Endothelial cell of umbilical vein (primary cell): ENCODE data around the gene BRSK1. TPM values are rescaled to one million over a fixed set of nuclear protein-coding genes. Genes with fewer than 3 reads are reported as not detected.
A peak's percentile ranks its signal among the peaks of the same experiment; 100 is the strongest.

Source experiments
- BruUV-seq: library from RNA; stranded (reverse); fragments of 400-500 nt; replicated peaks from 2 replicates; lab custom pipeline; 2021; lab: Mats Ljungman, UMichigan
- CTCF ChIA-PET: fragments of 300-600, 350-600 bp; sonication (Branson Sonifier 250); formaldehyde crosslinking; loops from one replicate; lab custom pipeline; 2021; ENCODE audit warnings: antibody characterized with exemption, inconsistent platforms; lab: Charles Lee
- POLR2A ChIA-PET: fragments of 300-600, 350-600 bp; sonication (Branson Sonifier 250); formaldehyde crosslinking; loops from one replicate; lab custom pipeline; 2021; ENCODE audit warnings: antibody characterized with exemption, inconsistent platforms; lab: Charles Lee
- DNase-seq: peaks from one replicate; pipeline ENCODE4 v3.0.0-alpha.2; 2011; ENCODE audit warnings: low read depth, low spot score
- FAIRE-seq: peaks from 2 replicates; lab custom pipeline; 2011; peaks lifted over from hg19 to GRCh38; lab: Jason Lieb, UNC
- H2AFZ ChIP-seq: 2 replicates; pipeline ENCODE4 v1.6.0; 2012; ENCODE audit warnings: low read depth, low read length, control low read depth, inconsistent platforms
- H3K27ac ChIP-seq: 2 replicates; pipeline ENCODE4 v1.5.1; 2011; ENCODE audit warnings: low read depth, mild to moderate bottlenecking, control low read depth, low read length, moderate library complexity; ENCODE audit not compliant: insufficient read depth
- H3K27me3 ChIP-seq, 2 experiments: 2 replicates each; pipeline versions ENCODE4 v1.6.0 to v1.6.1; 2011; ENCODE audit warnings: low read length in 2 of 2, mixed read lengths in 1 of 2; ENCODE audit not compliant: control insufficient read depth in 2 of 2, insufficient read depth in 2 of 2
- H3K36me3 ChIP-seq, 2 experiments: 2 replicates in 1 of 2; 3 replicates in 1 of 2; pipeline ENCODE4 v1.5.1; 2011; ENCODE audit warnings: low read length in 2 of 2, mild to moderate bottlenecking in 1 of 2, moderate library complexity in 1 of 2; ENCODE audit not compliant: control insufficient read depth in 2 of 2, insufficient read depth in 2 of 2; ENCODE audit errors: extremely low read depth in 1 of 2
- H3K4me1 ChIP-seq: 3 replicates; pipeline ENCODE4 v1.5.1; 2011; ENCODE audit warnings: mild to moderate bottlenecking, low read length; ENCODE audit not compliant: control insufficient read depth, insufficient read depth; ENCODE audit errors: extremely low read depth
- H3K4me2 ChIP-seq: 2 replicates; pipeline ENCODE4 v1.6.1; 2011; ENCODE audit warnings: low read length, control low read depth, mixed read lengths; ENCODE audit not compliant: insufficient read depth
- H3K4me3 ChIP-seq, 3 experiments: fragments of 200-600 bp in 1 of 3; sonication (generic), shearing (Covaris generic) in 1 of 3; replicated peaks in 1 of 3; 2 replicates each; pipeline ENCODE4 v1.5.1; 2011 to 2016; ENCODE audit warnings: control low read depth in 3 of 3, low read length in 3 of 3, mild to moderate bottlenecking in 2 of 3, inconsistent platforms in 1 of 3, low read depth in 1 of 3, moderate library complexity in 1 of 3; ENCODE audit not compliant: insufficient read depth in 1 of 3
- H3K79me2 ChIP-seq: 2 replicates; pipeline ENCODE4 v1.6.0; 2012; ENCODE audit warnings: low read length, inconsistent platforms; ENCODE audit not compliant: control insufficient read depth, insufficient read depth
- H3K9ac ChIP-seq: replicated peaks from 2 replicates; pipeline ENCODE3; 2011; ENCODE audit warnings: low read length, control low read depth; ENCODE audit not compliant: insufficient read depth; ENCODE audit errors: extremely low read depth
- H3K9me1 ChIP-seq: replicated peaks from 3 replicates; pipeline ENCODE4 v1.6.0; 2011; ENCODE audit warnings: mild to moderate bottlenecking, low read length; ENCODE audit not compliant: control insufficient read depth, insufficient read depth; ENCODE audit errors: extremely low read depth
- H3K9me3 ChIP-seq: replicated peaks from 2 replicates; pipeline ENCODE4 v1.5.1; 2012; ENCODE audit warnings: low read length, inconsistent platforms; ENCODE audit not compliant: control insufficient read depth, insufficient read depth
- H4K20me1 ChIP-seq: replicated peaks from 2 replicates; pipeline ENCODE3; 2011; ENCODE audit warnings: mild to moderate bottlenecking, low read length; ENCODE audit not compliant: control insufficient read depth, insufficient read depth; ENCODE audit errors: extremely low read depth
- EZH2 ChIP-seq: IDR thresholded peaks from 2 replicates; pipeline ENCODE4 v1.6.1; 2012; ENCODE audit warnings: borderline replicate concordance, low read depth, mild to moderate bottlenecking, moderate library complexity, low read length, inconsistent platforms; ENCODE audit not compliant: severe bottlenecking
- FOS ChIP-seq: IDR thresholded peaks from 2 replicates; pipeline ENCODE4 v1.6.1; 2011; ENCODE audit warnings: mild to moderate bottlenecking, low read length, moderate library complexity, borderline replicate concordance; ENCODE audit not compliant: insufficient read depth
- GATA2 ChIP-seq: IDR thresholded peaks from 2 replicates; pipeline ENCODE4 v1.7.0; 2011; ENCODE audit warnings: low read depth, mild to moderate bottlenecking, moderate library complexity, mixed read lengths, low read length; ENCODE audit not compliant: insufficient read length, insufficient read depth
- JUN ChIP-seq: IDR thresholded peaks from 2 replicates; pipeline ENCODE4 v1.6.1; 2011; ENCODE audit warnings: borderline replicate concordance, low read depth; ENCODE audit not compliant: insufficient read length, insufficient read depth
- MAX ChIP-seq: IDR thresholded peaks from 2 replicates; pipeline ENCODE4 v1.6.1; 2011; ENCODE audit not compliant: insufficient read depth, insufficient read length
- MYC ChIP-seq: IDR thresholded peaks from one replicate; pipeline ENCODE4 v1.6.1; 2011; ENCODE audit warnings: mild to moderate bottlenecking, low read depth, low read length
- POLR2AphosphoS5 ChIP-seq: IDR thresholded peaks from 2 replicates; pipeline ENCODE4 v1.6.1; 2012; ENCODE audit warnings: low read depth, mild to moderate bottlenecking, control low read depth, low read length, moderate library complexity; ENCODE audit not compliant: insufficient read depth
- dilution Hi-C: fragments of 300-500 bp; cut with MboI; formaldehyde crosslinking; loops from one replicate; pipeline ENCODE4 v1.15.0; 2019; ENCODE audit warnings: low sequenced_read_pairs; ENCODE audit not compliant: extremely low pct_ligation_motif_present
- intact Hi-C: fragments of 100-400 bp; cut with micrococcal nuclease; formaldehyde crosslinking; loops from one replicate; pipeline ENCODE4 v1.10.0; 2022
- polyA plus RNA-seq, 4 experiments: library from polyadenylated mRNA; depleted of rRNA in 3 of 4; stranded (reverse) in 3 of 4; unstranded in 1 of 4; fragments of >200 nt; gene quantifications; 2 replicates each; pipeline versions ENCODE4 v1.2.1 to v1.2.3, GENCODE V29; 2011 to 2012; ENCODE audit warnings: missing spikeins in 1 of 4
- total RNA-seq: library from RNA; stranded (reverse); gene quantifications from 2 replicates; pipeline ENCODE4 v1.2.3, GENCODE V29; 2021

BRSK1 gene
- total and polyA plus RNA-seq, 2 donors (not counting 3 experiments of a cell fraction or from before 2014, with no cell fraction given) = 0.33 to 0.44 TPM

DNA sequence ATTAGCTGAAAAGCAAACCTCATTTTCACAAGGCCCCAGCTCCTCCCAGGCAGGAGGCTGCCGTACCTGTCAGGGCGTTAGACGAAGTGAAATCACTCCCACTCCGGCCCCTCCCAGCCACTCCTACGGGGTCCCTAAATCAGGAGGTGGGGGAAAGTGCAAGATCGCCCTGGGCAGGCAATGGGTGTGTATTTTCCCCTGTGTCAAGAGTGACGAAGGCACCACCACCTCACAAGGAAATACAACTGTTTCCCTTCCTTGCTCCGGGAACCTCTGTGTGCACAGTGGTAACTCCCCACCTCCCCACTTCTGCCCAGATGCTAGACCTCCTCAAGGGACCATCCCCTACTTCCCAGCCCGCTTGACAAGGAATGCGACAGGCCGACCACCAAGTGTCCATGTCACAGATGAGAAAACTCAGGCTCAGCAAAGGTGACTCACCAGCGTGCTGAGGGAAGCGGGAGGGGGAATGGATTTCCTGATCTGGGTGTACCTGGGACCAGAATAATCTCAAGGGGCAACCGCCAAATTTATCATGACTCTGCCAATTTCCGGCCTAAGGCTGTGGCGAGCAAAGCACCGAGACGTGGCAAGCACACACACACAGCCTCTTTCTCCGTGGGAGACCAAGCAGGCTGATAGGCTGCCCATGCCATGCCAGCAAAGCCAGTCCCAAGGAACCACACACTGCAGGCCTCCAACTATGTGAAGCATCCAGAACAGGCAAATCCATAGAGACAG, 32.3 kb upstream of the BRSK1 start:
- Histone ChIP-seq H3K9ac (no peak overlapping the region), H3K79me2 (peaks cover 93% of the 10 kb centered on the region), H4K20me1 (no peaks in the 10 kb centered on the region), H3K4me1 (peaks cover 47% of the 10 kb centered on the region), H3K27me3 (no peaks in the 10 kb centered on the region), H3K4me3 (no peak overlapping the region), H2AFZ (no peak overlapping the region), H3K9me1 (no peaks in the 10 kb centered on the region), H3K4me2 (peak overlapping the region; percentile 27), H3K9me3 (no peaks in the 10 kb centered on the region), H3K36me3 (peaks cover 0 to 7% of the 10 kb centered on the region in 2 experiments), H3K27ac (peak overlapping the region; percentile 2)
- DNase-seq (peak; percentile 20), FAIRE-seq (peak; percentile 87)
- no TSS peak for BruUV-seq
- ChIA-PET CTCF (no interaction called here), POLR2A (no interaction called here)
- dilution Hi-C loops = no loop called here
- intact Hi-C loops = loop anchor here (10.0 kb wide), 1 partner anchor 353 kb away; the partner anchor contains the start of genes ZNF524 and ZNF865
- no peak for TF ChIP-seq MYC
- peak; percentile 62 for TF ChIP-seq FOS
- TF ChIP-seq JUN = no peak
- TF ChIP-seq EZH2 = no peak
- peak; percentile 41 for TF ChIP-seq GATA2
- TF ChIP-seq MAX = no peak
- TF ChIP-seq POLR2AphosphoS5 = no peak
